HepG2 (cell line): Measurements from ENCODE around the gene ALB. TPM values are rescaled to one million over a fixed set of nuclear protein-coding genes. Genes with fewer than 3 reads are reported as not detected.

Experiments
- ATM ChIP-seq: fragments of 450-650 bp; IDR thresholded peaks from 2 replicates; pipeline ENCODE4 v1.7.1; 2017; ENCODE audit warnings: mild to moderate bottlenecking, borderline replicate concordance
- EHMT2 ChIP-seq: fragments of 200-600 bp; sonication (generic); IDR thresholded peaks from 2 replicates; pipeline ENCODE4 v1.7.0; 2017; ENCODE audit warnings: antibody characterized with exemption, low read depth, low read length, borderline replicate concordance
- HOXA5 ChIP-seq: sonication (generic); formaldehyde crosslinking; IDR thresholded peaks from 2 replicates; pipeline ENCODE4 v1.4.0; 2020; ENCODE audit warnings: missing genetic modification reagents
- JARID2 ChIP-seq: sonication (generic); formaldehyde crosslinking; IDR thresholded peaks from 2 replicates; pipeline ENCODE4 v1.8.1; 2023; ENCODE audit warnings: missing genetic modification reagents, inconsistent platforms; ENCODE audit not compliant: insufficient replicate concordance
- KMT2B ChIP-seq: IDR thresholded peaks from 2 replicates; pipeline ENCODE4 v1.6.1; 2016; ENCODE audit warnings: missing genetic modification reagents, missing compliant biosample characterization
- MAF1 ChIP-seq: sonication (generic); formaldehyde crosslinking; IDR thresholded peaks from 2 replicates; pipeline ENCODE4 v1.5.0; 2020; ENCODE audit warnings: missing genetic modification reagents, borderline replicate concordance
- PPARG ChIP-seq: conservative IDR thresholded peaks from 2 replicates; pipeline ENCODE4 v1.6.1; 2016; ENCODE audit warnings: missing biosample characterization, missing genetic modification reagents
- REPIN1 ChIP-seq: sonication (generic); formaldehyde crosslinking; IDR thresholded peaks from 2 replicates; pipeline ENCODE4 v1.8.0; 2022; ENCODE audit warnings: missing genetic modification reagents, low read depth, mild to moderate bottlenecking, borderline replicate concordance
- RERE ChIP-seq: IDR thresholded peaks from 2 replicates; pipeline ENCODE4 v1.6.1; 2016; ENCODE audit warnings: low read depth, missing genetic modification reagents, missing compliant biosample characterization
- REST ChIP-seq, 2 experiments: IDR thresholded peaks; 2 replicates each; pipeline ENCODE4 v1.6.1; 2011 to 2012; ENCODE audit warnings: low read length in 2 of 2, borderline replicate concordance in 1 of 2, low read depth in 1 of 2, mild to moderate bottlenecking in 1 of 2, moderate library complexity in 1 of 2
- SAP130 ChIP-seq: IDR thresholded peaks from 2 replicates; pipeline ENCODE4 v1.6.1; 2016; ENCODE audit warnings: low read depth
- TGIF2 ChIP-seq: IDR thresholded peaks from 2 replicates; pipeline ENCODE4 v1.6.1; 2016; ENCODE audit warnings: control low read depth, missing compliant biosample characterization
- TP53 ChIP-seq: sonication (generic); formaldehyde crosslinking; conservative IDR thresholded peaks from 2 replicates; pipeline ENCODE4 v1.4.0; 2020; ENCODE audit warnings: missing genetic modification reagents
- XRCC5 ChIP-seq: fragments of 200-400 bp; formaldehyde crosslinking; optimal IDR thresholded peaks from 2 replicates; pipeline ENCODE3; 2017; ENCODE audit warnings: mild to moderate bottlenecking, low read length
- ZBTB43 ChIP-seq: sonication (generic); formaldehyde crosslinking; conservative IDR thresholded peaks from 2 replicates; pipeline ENCODE4 v1.4.0; 2020; ENCODE audit warnings: missing genetic modification reagents
- ZNF276 ChIP-seq: sonication (generic); formaldehyde crosslinking; IDR thresholded peaks from 2 replicates; pipeline ENCODE4 v1.4.0; 2020; ENCODE audit warnings: mild to moderate bottlenecking, low read depth, missing genetic modification reagents
- ZNF788 ChIP-seq: sonication (generic); formaldehyde crosslinking; IDR thresholded peaks from 2 replicates; pipeline ENCODE4 v1.5.0; 2020; ENCODE audit warnings: mild to moderate bottlenecking, missing genetic modification reagents, borderline replicate concordance
- ZNF790 ChIP-seq: sonication (generic); formaldehyde crosslinking; IDR thresholded peaks from 2 replicates; pipeline ENCODE4 v1.8.0; 2022; ENCODE audit warnings: missing genetic modification reagents, mild to moderate bottlenecking, borderline replicate concordance
- polyA plus RNA-seq, 8 experiments: library from polyadenylated mRNA; depleted of rRNA in 3 of 8; stranded (reverse) in 7 of 8; unstranded in 1 of 8; fragments of >200 nt; fragmentation: Illumina TruSeq in 4 of 8; extraction: Trizol in 4 of 8; gene quantifications; 2 replicates each; pipeline versions ENCODE4 v1.2.1 to v1.2.3, GENCODE V29; 2011 to 2016; ENCODE audit warnings: low read depth in 4 of 8, missing spikeins in 1 of 8, mixed read lengths in 1 of 8; ENCODE audit not compliant: insufficient read depth in 1 of 8
- total RNA-seq, 5 experiments: library from RNA; depleted of rRNA; stranded (reverse); fragments of >200 nt; fragmentation: Illumina TruSeq; extraction: Trizol; gene quantifications; 2 replicates each; pipeline ENCODE4 v1.2.3, GENCODE V29; 2016; ENCODE audit warnings: low read depth in 1 of 5

ALB gene
- total and polyA plus RNA-seq, 2 of the 13 experiments (the other 11 are each of a cell fraction or from before 2014, with no cell fraction given), result 22,259 to 22,625 TPM

- TF ChIP-seq REST (IDR thresholded peaks at IDR 0.05; ENCODE audit: borderline replicate concordance in 1 of 2, low read depth in 1 of 2, low read length in 2 of 2) (peak; percentile 32 to 89), KMT2B (CRISPR knock-in tag) (no peak), TP53 (CRISPR knock-in tag) (0 out of 2 replicates have a peak, but pooled peaks have one; percentile 47), ATM (no peak), ZNF788 (CRISPR knock-in tag) (no peak), EHMT2 (peak; percentile 78), ZNF276 (CRISPR knock-in tag) (no peak), MAF1 (CRISPR knock-in tag) (no peak), TGIF2 (CRISPR knock-in tag) (peak; percentile 76; the same call in 1 of the 2 replicates), RERE (CRISPR knock-in tag) (no peak), SAP130 (CRISPR knock-in tag) (no peak), REPIN1 (peak; percentile 47; the same call in 1 of the 2 replicates), PPARG (CRISPR knock-in tag) (no peak), ZBTB43 (CRISPR knock-in tag) (0 out of 2 replicates have a peak, but pooled peaks have one; percentile 26), JARID2 (no peak), ZNF790 (no peak), XRCC5 (no peak), HOXA5 (CRISPR knock-in tag) (no peak)
Measured at GRCh38 chr4:73417973-73418372, 13.9 kb downstream of the ALB start (continued).
